Stimulated activated CD8-positive, alpha-beta memory T cell treated with anti-CD3 and anti-CD28 coated beads, Interleukin-4, amount 100 ng/mL, for 48 hours (primary cell): ENCODE measurements around the gene OVCH2.
"Not testable (repeated sequence)": the region's sequence is repeated elsewhere in the genome, so short reads cannot be mapped to it uniquely, and the experiment has no call there.

Experiments
- DNase-seq: peaks from one replicate; pipeline ENCODE4 v3.0.0-alpha.2; 2020

Gene OVCH2

GRCh38 chr11:7706377-7706776 lies at the start of gene OVCH2:
Gene OVCH2 (minus strand): TSS chr11:7706477. CDS start chr11:7706394, 83 bp downstream.
- DNase-seq, result no peak

GRCh38 chr11:7749456-7749855 lies 43.2 kb upstream of the OVCH2 start:
- DNase-seq, result no peak

- not testable (repeated sequence) for DNase-seq
These were observed 28.5 kb upstream of the OVCH2 start for GRCh38 chr11:7734767-7735166.

GRCh38 chr11:7714786-7715185 lies 8.5 kb upstream of the OVCH2 start:
- no peak for DNase-seq

GRCh38 chr11:7703740-7704139 lies 2.5 kb downstream of the OVCH2 start:
- no peak for DNase-seq

- peak; percentile 32 for DNase-seq
These were observed 9.9 kb downstream of the OVCH2 start for GRCh38 chr11:7696424-7696823.

GRCh38 chr11:7694235-7694634 lies 12.0 kb downstream of the OVCH2 start:
- no peak for DNase-seq

GRCh38 chr11:7692426-7692825 lies 13.9 kb downstream of the OVCH2 start:
- DNase-seq, result no peak

GRCh38 chr11:7691759-7692350 lies 14.4 kb downstream of the OVCH2 start:
- DNase-seq, result no peak

- no peak for DNase-seq
These were observed 15.6 kb downstream of the OVCH2 start for GRCh38 chr11:7690648-7691047.

GRCh38 chr11:7689239-7689638 lies 17.0 kb downstream of the OVCH2 start:
- no peak for DNase-seq

GRCh38 chr11:7688238-7688826 lies 17.9 kb downstream of the OVCH2 start:
- DNase-seq, result no peak

GRCh38 chr11:7687386-7687785 lies 18.9 kb downstream of the OVCH2 start:
- DNase-seq, result no peak

GRCh38 chr11:7686761-7687160 lies 19.5 kb downstream of the OVCH2 start:
- DNase-seq, result no peak

- no peak for DNase-seq
These were observed 22.7 kb downstream of the OVCH2 start for GRCh38 chr11:7683571-7683970.

GRCh38 chr11:7677796-7678201 lies 28.5 kb downstream of the OVCH2 start:
- DNase-seq, result no peak

- DNase-seq, result no peak
These were observed 29.2 kb downstream of the OVCH2 start for GRCh38 chr11:7677071-7677470.

GRCh38 chr11:7675631-7676030 lies 30.6 kb downstream of the OVCH2 start:
- DNase-seq, result no peak

- peak; percentile 37 for DNase-seq
These were observed 32.4 kb downstream of the OVCH2 start for GRCh38 chr11:7673724-7674434.

- DNase-seq, result peak; percentile 33
These were observed 33.1 kb downstream of the OVCH2 start, which contains the start of gene CYB5R2 for GRCh38 chr11:7672960-7673723. Gene CYB5R2 (minus strand): TSS chr11:7673500. CDS start chr11:7672825, 675 bp downstream.

- DNase-seq, result no peak
These were observed 33.9 kb downstream of the OVCH2 start for GRCh38 chr11:7672276-7672959.

- peak; percentile 51 for DNase-seq
These were observed 34.7 kb downstream of the OVCH2 start for GRCh38 chr11:7671347-7672215.
